GM18519 (cell line): ENCODE measurements around the gene CENPL.
"Not testable (repeated sequence)": the region's sequence is repeated elsewhere in the genome, so short reads cannot be mapped to it uniquely, and the experiment has no call there.

ENCODE experiments used
- ATAC-seq: cut with Tn5 transposase; IDR thresholded peaks from one replicate; pipeline ENCODE4 v1.9.1; 2021; ENCODE audit warnings: mild to moderate bottlenecking, moderate library complexity; ENCODE audit not compliant: unreplicated experiment, low FRiP score

Gene CENPL

DNA sequence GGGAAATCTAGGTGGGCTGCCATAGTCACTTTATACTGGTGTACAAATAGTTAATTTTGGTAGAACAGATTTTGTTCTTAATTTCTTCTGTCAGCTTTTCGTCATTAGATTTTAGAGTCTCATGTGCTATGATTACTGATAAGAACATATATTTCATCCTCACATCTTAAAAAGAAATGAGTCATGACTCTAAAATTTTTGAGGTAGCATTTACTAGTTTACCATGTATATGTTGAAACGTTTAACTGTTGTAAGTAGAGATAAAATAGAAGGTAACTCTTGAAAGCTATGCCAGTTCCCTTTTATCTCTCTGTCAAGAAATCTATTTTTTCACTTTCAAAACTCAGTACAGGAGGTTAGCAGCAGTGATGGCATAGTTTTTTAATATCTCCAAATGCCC lies 56.5 kb downstream of the CENPL start:
- no peak for ATAC-seq

GRCh38 chr1:173764331-173764730 lies 60.4 kb downstream of the CENPL start:
- ATAC-seq = not testable (repeated sequence)

GRCh38 chr1:173758980-173759379 lies 65.7 kb downstream of the CENPL start:
- ATAC-seq = no peak

DNA sequence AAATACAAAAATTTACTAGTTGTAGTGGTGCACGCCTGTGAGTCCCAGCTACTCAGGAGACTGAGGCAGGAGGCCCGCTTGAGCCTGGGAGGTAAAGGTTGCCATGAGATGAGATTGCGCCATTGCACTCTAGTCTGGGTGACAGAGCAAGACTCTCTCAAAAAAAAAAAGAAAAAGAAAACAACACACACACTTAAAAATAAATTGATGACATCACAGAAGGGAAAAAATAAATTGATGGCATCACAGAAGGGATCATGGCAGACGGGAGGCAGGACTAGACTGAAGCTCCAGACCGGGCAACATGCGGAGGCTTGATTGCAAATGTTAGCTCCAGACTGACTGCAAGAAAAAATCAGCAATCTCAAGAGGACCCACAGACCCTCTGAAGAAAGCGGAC lies 66.6 kb downstream of the CENPL start:
- no peak for ATAC-seq

GRCh38 chr1:173757666-173758065 lies 67.0 kb downstream of the CENPL start:
- no peak for ATAC-seq

DNA sequence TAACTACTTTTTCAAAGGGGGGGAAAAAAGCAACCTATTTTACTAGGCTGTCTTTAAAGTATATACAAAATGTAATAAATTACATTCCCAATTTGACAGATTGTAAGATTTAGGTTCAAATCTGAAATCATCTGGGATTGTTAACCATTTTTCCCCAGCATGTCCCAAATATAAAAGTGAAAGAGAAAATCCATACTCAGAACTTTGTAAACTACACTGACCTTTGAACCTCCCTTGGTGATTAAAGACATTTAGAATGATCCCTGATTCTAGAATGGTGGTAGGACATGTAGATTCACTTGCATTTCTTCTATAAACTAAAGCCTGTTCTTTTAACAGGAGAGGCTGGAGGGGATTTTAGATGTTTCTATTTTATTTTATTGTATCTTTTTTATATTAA lies 70.9 kb downstream of the CENPL start:
- no peak for ATAC-seq
